ENCODE measurements around the gene EHF. TPM values are rescaled to one million over a fixed set of nuclear protein-coding genes. Genes with fewer than 3 reads are reported as not detected.

EHF gene
- total RNA-seq, 2 donors from 2014 or later, result 0.50 TPM; not detected in 1

GRCh38 chr11:34623463-34623862, 2.6 kb downstream of the EHF start:
- ATAC-seq (no peak), DNase-seq (ENCODE audit: low spot score) (no peak)
- no peak overlapping the region for H3K27ac Mint-ChIP-seq
- H3K4me3 Mint-ChIP-seq, result peak overlapping the region; percentile 77
- H3K27me3 Mint-ChIP-seq, result peaks cover 52 to 61% of the 10 kb centered on the region in 2 donors
- peaks cover 6% of the 10 kb centered on the region for H3K36me3 Mint-ChIP-seq
- no peaks in the 10 kb centered on the region for H3K9me3 Mint-ChIP-seq
- H3K4me1 Mint-ChIP-seq (ENCODE audit: low read depth in 2 of 2), result peaks cover 18% of the 10 kb centered on the region in 2 donors

DNA sequence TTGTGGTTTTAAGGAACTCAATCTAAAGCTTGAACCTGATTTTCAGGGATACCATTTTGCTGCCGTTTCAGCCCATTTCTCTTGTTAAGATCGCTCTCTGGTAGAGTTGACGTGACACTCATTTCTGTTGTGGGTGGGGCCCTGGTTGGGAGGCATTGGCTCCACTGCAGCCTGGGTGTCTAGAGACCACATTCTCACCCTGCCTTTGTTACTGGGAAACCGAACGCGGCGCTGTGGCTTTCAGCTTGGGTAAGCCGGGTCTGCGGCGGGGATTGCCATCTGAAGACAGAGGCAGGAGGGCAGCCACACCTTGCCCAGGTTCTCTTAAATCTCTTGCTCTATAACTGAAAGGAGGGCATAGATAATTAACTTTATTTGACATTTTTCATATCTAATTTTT, 3.2 kb downstream of the EHF start:
- ATAC-seq, result peak; percentile 90 to 91
- Mint-ChIP-seq H3K4me3 (peak overlapping the region; percentile 77), H3K9me3 (no peaks in the 10 kb centered on the region), H3K27me3 (peaks cover 56 to 63% of the 10 kb centered on the region in 2 donors), H3K4me1 (ENCODE audit: low read depth in 2 of 2) (peaks cover 18% of the 10 kb centered on the region in 2 donors), H3K36me3 (peaks cover 6% of the 10 kb centered on the region), H3K27ac (no peak overlapping the region)
- peak; percentile 72 for DNase-seq (ENCODE audit: low spot score)

GRCh38 chr11:34625576-34625975, 4.7 kb downstream of the EHF start:
- no peak for DNase-seq (ENCODE audit: low spot score)
- H3K9me3 Mint-ChIP-seq, result no peaks in the 10 kb centered on the region
- peaks cover 6% of the 10 kb centered on the region for H3K36me3 Mint-ChIP-seq
- peaks cover 18% of the 10 kb centered on the region in 2 donors for H3K4me1 Mint-ChIP-seq (ENCODE audit: low read depth in 2 of 2)
- peaks cover 57 to 72% of the 10 kb centered on the region in 2 donors for H3K27me3 Mint-ChIP-seq
- ATAC-seq, result no peak
- H3K27ac Mint-ChIP-seq, result no peak overlapping the region
- H3K4me3 Mint-ChIP-seq, result no peak overlapping the region

DNA sequence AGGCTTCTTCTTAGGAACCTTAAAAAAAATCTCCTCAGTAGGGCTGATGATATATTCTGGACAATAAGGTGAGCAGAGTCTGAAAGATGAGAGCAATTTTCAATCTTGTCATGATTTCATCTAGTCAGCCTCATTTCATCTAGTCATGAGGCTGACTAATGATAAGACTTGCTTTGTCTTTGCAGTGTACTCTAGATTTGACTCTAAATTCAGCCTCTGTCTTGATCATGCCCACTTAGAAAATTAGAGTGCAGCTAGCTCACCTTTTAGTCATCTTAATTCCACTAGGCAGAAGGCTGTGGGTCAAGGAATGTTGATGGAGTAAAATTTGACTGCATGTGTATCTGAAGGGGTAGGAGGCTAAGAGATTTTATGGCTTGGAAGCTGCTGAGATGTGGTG, 5.5 kb downstream of the EHF start:
- H3K27me3 Mint-ChIP-seq, result peaks cover 56 to 69% of the 10 kb centered on the region in 2 donors

GRCh38 chr11:34627197-34627596, 6.3 kb downstream of the EHF start:
- DNase-seq (ENCODE audit: low spot score) (no peak), ATAC-seq (no peak)
- Mint-ChIP-seq H3K36me3 (peaks cover 6% of the 10 kb centered on the region), H3K9me3 (no peaks in the 10 kb centered on the region), H3K27me3 (peaks cover 53 to 66% of the 10 kb centered on the region in 2 donors), H3K27ac (no peak overlapping the region), H3K4me3 (no peak overlapping the region), H3K4me1 (ENCODE audit: low read depth in 2 of 2) (peaks cover 18% of the 10 kb centered on the region in 2 donors)

More for the DNA sequence above, 5.5 kb downstream of the EHF start:
- H3K27ac Mint-ChIP-seq, result no peak overlapping the region
- DNase-seq (ENCODE audit: low spot score) (no peak), ATAC-seq (peak in 1 of 2 donors; percentile 54)
- no peak overlapping the region for H3K4me3 Mint-ChIP-seq
- peaks cover 6% of the 10 kb centered on the region for H3K36me3 Mint-ChIP-seq
- peaks cover 18% of the 10 kb centered on the region in 2 donors for H3K4me1 Mint-ChIP-seq (ENCODE audit: low read depth in 2 of 2)
- no peaks in the 10 kb centered on the region for H3K9me3 Mint-ChIP-seq

- Mint-ChIP-seq H3K27ac (no peak overlapping the region), H3K36me3 (peaks cover 6% of the 10 kb centered on the region), H3K4me1 (ENCODE audit: low read depth in 2 of 2) (peaks cover 20 to 21% of the 10 kb centered on the region in 2 donors), H3K4me3 (no peak overlapping the region), H3K27me3 (peaks cover 49 to 70% of the 10 kb centered on the region in 2 donors), H3K9me3 (no peaks in the 10 kb centered on the region)
- ATAC-seq, result peak in 1 of 2 donors; percentile 48
- DNase-seq (ENCODE audit: low spot score), result no peak
These were observed 8.8 kb downstream of the EHF start for GRCh38 chr11:34629711-34630110.

- Mint-ChIP-seq H3K27me3 (peaks cover 43 to 62% of the 10 kb centered on the region in 2 donors), H3K4me3 (no peak overlapping the region), H3K4me1 (ENCODE audit: low read depth in 2 of 2) (peaks cover 15 to 20% of the 10 kb centered on the region in 2 donors), H3K9me3 (no peaks in the 10 kb centered on the region), H3K27ac (no peak overlapping the region), H3K36me3 (peaks cover 6% of the 10 kb centered on the region)
- ATAC-seq, result no peak
- no peak for DNase-seq (ENCODE audit: low spot score)
These were observed 9.7 kb downstream of the EHF start for GRCh38 chr11:34630544-34630943.

DNA sequence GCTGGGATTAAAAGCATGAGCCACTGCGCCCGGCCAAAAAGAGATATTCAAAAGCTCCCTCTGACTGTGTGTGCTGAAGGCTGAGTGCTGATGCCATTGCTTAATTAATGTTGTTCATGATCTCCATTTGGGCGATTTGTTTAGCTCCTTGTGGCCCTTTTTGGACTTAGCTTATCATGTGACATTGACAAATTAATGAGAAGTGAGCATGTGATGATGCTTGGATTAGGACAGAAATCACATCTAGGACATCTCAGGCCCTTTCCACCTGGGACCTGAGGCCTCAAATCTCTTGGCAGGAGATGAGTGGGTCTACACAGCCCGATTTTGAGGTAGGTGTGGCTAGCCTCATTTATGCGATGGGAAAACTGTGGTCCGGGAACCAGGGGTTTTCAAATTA, 10.4 kb downstream of the EHF start:
- H3K4me3 Mint-ChIP-seq, result no peak overlapping the region
- DNase-seq (ENCODE audit: low spot score) (no peak), ATAC-seq (no peak)
- peaks cover 38 to 54% of the 10 kb centered on the region in 2 donors for H3K27me3 Mint-ChIP-seq
- H3K4me1 Mint-ChIP-seq (ENCODE audit: low read depth in 2 of 2), result peaks cover 17 to 19% of the 10 kb centered on the region in 2 donors
- peaks cover 6% of the 10 kb centered on the region for H3K36me3 Mint-ChIP-seq
- H3K9me3 Mint-ChIP-seq, result no peaks in the 10 kb centered on the region
- no peak overlapping the region for H3K27ac Mint-ChIP-seq

GRCh38 chr11:34631737-34632104, 10.8 kb downstream of the EHF start:
- H3K27ac Mint-ChIP-seq, result no peak overlapping the region
- ATAC-seq (no peak), DNase-seq (ENCODE audit: low spot score) (no peak)
- no peaks in the 10 kb centered on the region for H3K9me3 Mint-ChIP-seq
- peaks cover 34 to 50% of the 10 kb centered on the region in 2 donors for H3K27me3 Mint-ChIP-seq
- no peak overlapping the region for H3K4me3 Mint-ChIP-seq
- peaks cover 4% of the 10 kb centered on the region for H3K36me3 Mint-ChIP-seq
- peaks cover 14 to 15% of the 10 kb centered on the region in 2 donors for H3K4me1 Mint-ChIP-seq (ENCODE audit: low read depth in 2 of 2)

- no peak for ATAC-seq
These were observed 11.4 kb downstream of the EHF start for GRCh38 chr11:34632105-34632791.

DNA sequence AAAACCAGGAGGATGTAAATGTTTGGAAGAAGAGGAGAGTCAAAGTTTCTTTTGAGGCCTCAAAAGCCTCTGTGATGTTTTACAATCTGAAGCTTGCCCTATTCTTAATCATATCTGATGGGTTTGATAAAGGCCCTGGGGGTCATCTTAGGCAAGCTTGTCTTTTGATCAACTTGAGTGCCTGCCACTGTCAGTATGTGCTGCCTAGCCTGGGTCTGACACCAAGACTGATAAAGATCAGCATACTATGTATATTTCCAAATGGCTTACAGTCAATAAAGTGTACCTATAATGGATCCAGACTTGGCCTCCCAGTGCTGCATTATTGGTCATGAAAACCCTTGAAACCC, 12.7 kb downstream of the EHF start:
- no peaks in the 10 kb centered on the region for H3K36me3 Mint-ChIP-seq
- H3K4me1 Mint-ChIP-seq (ENCODE audit: low read depth in 2 of 2), result peaks cover 13 to 14% of the 10 kb centered on the region in 2 donors
- no peak overlapping the region for H3K4me3 Mint-ChIP-seq
- DNase-seq (ENCODE audit: low spot score) (no peak), ATAC-seq (peak in 1 of 2 donors; percentile 20)
- no peaks in the 10 kb centered on the region for H3K9me3 Mint-ChIP-seq
- peak overlapping the region in 1 of 2 donors; percentile 22 for H3K27ac Mint-ChIP-seq
- peaks cover 28 to 40% of the 10 kb centered on the region in 2 donors for H3K27me3 Mint-ChIP-seq

More at GRCh38 chr11:34632105-34632791, 11.4 kb downstream of the EHF start:
- no peaks in the 10 kb centered on the region for H3K36me3 Mint-ChIP-seq
- no peak overlapping the region for H3K27ac Mint-ChIP-seq
- H3K9me3 Mint-ChIP-seq, result no peaks in the 10 kb centered on the region
- H3K4me3 Mint-ChIP-seq, result no peak overlapping the region
- no peak for DNase-seq (ENCODE audit: low spot score)
- H3K27me3 Mint-ChIP-seq, result peaks cover 30 to 45% of the 10 kb centered on the region in 2 donors
- peaks cover 13 to 14% of the 10 kb centered on the region in 2 donors for H3K4me1 Mint-ChIP-seq (ENCODE audit: low read depth in 2 of 2)

DNA sequence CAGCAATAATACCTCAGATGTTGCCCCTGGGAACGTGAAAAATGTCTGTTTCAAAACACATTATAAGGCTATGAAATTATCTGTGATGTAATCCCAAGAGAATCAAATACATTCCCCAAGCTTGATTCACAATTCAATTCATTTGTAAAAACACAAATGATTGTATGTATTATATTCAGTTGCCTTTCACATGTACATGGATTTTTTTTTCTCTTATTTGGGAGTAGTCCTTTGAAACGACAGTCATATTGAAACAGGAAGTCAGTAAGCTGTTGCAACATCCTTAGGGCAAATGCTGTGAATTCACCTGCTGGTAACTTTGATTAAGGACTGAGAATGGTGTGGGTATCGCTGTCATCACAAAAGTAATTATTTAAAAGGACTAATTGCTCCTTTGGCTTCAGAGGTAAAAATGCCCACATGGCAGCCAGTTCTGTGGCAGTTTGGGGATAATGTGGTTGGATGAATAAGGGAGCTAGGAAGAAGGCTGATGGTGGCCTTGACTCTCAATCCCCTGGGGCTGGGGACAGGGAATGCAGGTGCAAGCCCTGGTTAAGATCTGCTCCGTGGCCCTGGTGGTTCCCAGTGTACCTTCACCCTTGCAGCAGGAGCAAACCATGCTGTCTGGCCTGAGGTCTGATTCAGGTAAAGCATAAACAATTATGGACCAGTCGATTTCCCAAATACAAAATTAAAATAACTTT, 13.2 kb downstream of the EHF start:
- H3K4me1 Mint-ChIP-seq (ENCODE audit: low read depth in 2 of 2), result peaks cover 13 to 14% of the 10 kb centered on the region in 2 donors
- ATAC-seq, result peak; percentile 61 to 65
- peak overlapping the region in 1 of 2 donors; percentile 22 for H3K27ac Mint-ChIP-seq

GRCh38 chr11:34634694-34635062, 13.8 kb downstream of the EHF start:
- no peak for ATAC-seq
- Mint-ChIP-seq H3K4me1 (ENCODE audit: low read depth in 2 of 2) (peaks cover 13 to 14% of the 10 kb centered on the region in 2 donors), H3K27ac (peak overlapping the region in 1 of 2 donors; percentile 22), H3K27me3 (peaks cover 25 to 35% of the 10 kb centered on the region in 2 donors), H3K9me3 (no peaks in the 10 kb centered on the region), H3K4me3 (no peak overlapping the region), H3K36me3 (no peaks in the 10 kb centered on the region)
- no peak for DNase-seq (ENCODE audit: low spot score)

More for the DNA sequence above, 13.2 kb downstream of the EHF start:
- H3K36me3 Mint-ChIP-seq, result no peaks in the 10 kb centered on the region
- H3K9me3 Mint-ChIP-seq, result no peaks in the 10 kb centered on the region
- no peak for DNase-seq (ENCODE audit: low spot score)
- H3K4me3 Mint-ChIP-seq, result no peak overlapping the region
- peaks cover 26 to 35% of the 10 kb centered on the region in 2 donors for H3K27me3 Mint-ChIP-seq

- no peaks in the 10 kb centered on the region for H3K9me3 Mint-ChIP-seq
- ATAC-seq, result no peak
- H3K27me3 Mint-ChIP-seq, result peaks cover 29 to 47% of the 10 kb centered on the region in 2 donors
- H3K36me3 Mint-ChIP-seq, result no peaks in the 10 kb centered on the region
- no peak for DNase-seq (ENCODE audit: low spot score)
- no peak overlapping the region for H3K27ac Mint-ChIP-seq
- H3K4me1 Mint-ChIP-seq (ENCODE audit: low read depth in 2 of 2), result peaks cover 13 to 14% of the 10 kb centered on the region in 2 donors
- H3K4me3 Mint-ChIP-seq, result no peak overlapping the region
These were observed 15.2 kb downstream of the EHF start for GRCh38 chr11:34636127-34636526.
